ENCODE measurements around the gene FOXD3.

FOXD3 gene

GRCh38 chr1:63323865-63324778 lies 1.8 kb downstream of the FOXD3 start:
- Histone ChIP-seq H3K9me3 (ENCODE audit: low read depth, low read length) (no peaks in the 10 kb centered on the region), H3K27ac (no peak overlapping the region), H3K9ac (ENCODE audit: insufficient read length) (no peak overlapping the region), H3K36me3 (ENCODE audit: insufficient read depth, low read length) (no peaks in the 10 kb centered on the region), H3K4me3 (peak overlapping the region; percentile 92)
- DNase-seq (ENCODE audit: low read depth, low spot score), result no peak
- TF ChIP-seq POLR2AphosphoS5 (IDR thresholded peaks at IDR 0.05; ENCODE audit: borderline replicate concordance, low read depth, low read length), result no peak
- no peak for TF ChIP-seq EZH2 (IDR thresholded peaks at IDR 0.05)

DNA sequence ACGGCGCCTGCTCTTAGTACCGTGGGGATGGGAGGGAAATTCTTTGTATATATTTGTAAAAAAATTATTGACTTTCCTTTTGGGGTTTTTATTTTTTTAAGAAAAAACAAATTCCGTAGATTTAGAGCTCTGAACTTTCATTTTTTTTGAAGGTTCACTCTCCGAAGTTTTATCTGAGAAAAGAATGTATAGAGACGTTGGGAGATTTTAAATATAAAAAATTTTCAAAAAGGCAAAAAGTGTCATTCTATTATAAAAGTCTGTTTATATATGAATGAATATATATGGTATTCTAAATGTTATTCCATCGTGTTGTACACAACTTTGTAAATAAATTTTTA lies 2.4 kb downstream of the FOXD3 start:
- peak overlapping the region; percentile 92; the same call in 1 of the 2 replicates for H3K4me3 ChIP-seq

DNA sequence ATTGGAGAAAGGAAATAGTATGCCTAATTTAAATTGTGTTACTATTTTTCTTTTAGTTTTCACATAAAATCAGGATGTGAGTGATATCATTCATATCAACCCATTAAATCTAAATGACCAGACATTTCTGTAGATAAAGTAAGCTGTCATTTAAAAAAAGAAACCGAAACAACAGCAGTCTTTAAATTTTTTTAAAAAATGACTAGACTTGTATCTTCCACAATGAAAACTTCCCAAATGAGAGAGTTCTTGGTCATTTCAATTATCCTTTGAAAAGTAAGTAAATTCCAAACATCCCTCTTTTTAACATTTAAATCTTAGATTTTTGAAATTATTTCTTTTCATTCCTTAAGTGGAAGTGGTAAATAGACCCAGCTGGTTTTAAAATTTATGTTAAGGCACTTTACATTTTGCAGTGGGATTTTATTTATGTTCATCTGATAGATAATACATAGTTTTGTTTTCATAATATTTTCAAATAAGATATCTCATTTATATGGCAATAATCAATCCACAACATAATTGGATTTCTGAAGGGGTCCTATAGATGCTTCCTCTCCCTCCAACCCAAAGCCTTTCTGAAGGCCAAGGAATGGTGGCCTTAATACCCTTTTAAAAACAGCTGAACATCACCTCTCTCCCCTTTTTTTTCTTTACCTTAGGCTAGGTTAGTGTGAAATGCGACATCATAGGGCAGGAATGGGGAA lies 3.1 kb downstream of the FOXD3 start:
- no peak for TF ChIP-seq POLR2AphosphoS5 (IDR thresholded peaks at IDR 0.05; ENCODE audit: borderline replicate concordance, low read depth, low read length)
- Histone ChIP-seq H3K27ac (no peak overlapping the region), H3K4me3 (no peak overlapping the region), H3K9ac (ENCODE audit: insufficient read length) (no peak overlapping the region), H3K9me3 (ENCODE audit: low read depth, low read length) (no peaks in the 10 kb centered on the region), H3K36me3 (ENCODE audit: insufficient read depth, low read length) (no peaks in the 10 kb centered on the region)
- no peak for DNase-seq (ENCODE audit: low read depth, low spot score)

More for the DNA sequence above, 2.4 kb downstream of the FOXD3 start:
- no peak for DNase-seq (ENCODE audit: low read depth, low spot score)
- H3K27ac ChIP-seq, result no peak overlapping the region
- no peak overlapping the region for H3K9ac ChIP-seq (ENCODE audit: insufficient read length)
- TF ChIP-seq POLR2AphosphoS5 (IDR thresholded peaks at IDR 0.05; ENCODE audit: borderline replicate concordance, low read depth, low read length), result no peak
- TF ChIP-seq EZH2 (IDR thresholded peaks at IDR 0.05), result no peak
- TF ChIP-seq FOXP2 (optimal IDR thresholded peaks at IDR 0.05; ENCODE audit: control extremely low read depth, extremely low read length, insufficient read depth), result no peak
- H3K9me3 ChIP-seq (ENCODE audit: low read depth, low read length), result no peaks in the 10 kb centered on the region
- no peaks in the 10 kb centered on the region for H3K36me3 ChIP-seq (ENCODE audit: insufficient read depth, low read length)

- no peak overlapping the region for H3K27ac ChIP-seq
- no peak overlapping the region for H3K4me3 ChIP-seq
- no peaks in the 10 kb centered on the region for H3K9me3 ChIP-seq (ENCODE audit: low read depth, low read length)
- TF ChIP-seq FOXP2 (optimal IDR thresholded peaks at IDR 0.05; ENCODE audit: control extremely low read depth, extremely low read length, insufficient read depth) (no peak), EZH2 (IDR thresholded peaks at IDR 0.05) (no peak), POLR2AphosphoS5 (IDR thresholded peaks at IDR 0.05; ENCODE audit: borderline replicate concordance, low read depth, low read length) (no peak)
- no peak for DNase-seq (ENCODE audit: low read depth, low spot score)
- no peak overlapping the region for H3K9ac ChIP-seq (ENCODE audit: insufficient read length)
- no peaks in the 10 kb centered on the region for H3K36me3 ChIP-seq (ENCODE audit: insufficient read depth, low read length)
Observed at GRCh38 chr1:63326106-63326472, 3.7 kb downstream of the FOXD3 start.

DNA sequence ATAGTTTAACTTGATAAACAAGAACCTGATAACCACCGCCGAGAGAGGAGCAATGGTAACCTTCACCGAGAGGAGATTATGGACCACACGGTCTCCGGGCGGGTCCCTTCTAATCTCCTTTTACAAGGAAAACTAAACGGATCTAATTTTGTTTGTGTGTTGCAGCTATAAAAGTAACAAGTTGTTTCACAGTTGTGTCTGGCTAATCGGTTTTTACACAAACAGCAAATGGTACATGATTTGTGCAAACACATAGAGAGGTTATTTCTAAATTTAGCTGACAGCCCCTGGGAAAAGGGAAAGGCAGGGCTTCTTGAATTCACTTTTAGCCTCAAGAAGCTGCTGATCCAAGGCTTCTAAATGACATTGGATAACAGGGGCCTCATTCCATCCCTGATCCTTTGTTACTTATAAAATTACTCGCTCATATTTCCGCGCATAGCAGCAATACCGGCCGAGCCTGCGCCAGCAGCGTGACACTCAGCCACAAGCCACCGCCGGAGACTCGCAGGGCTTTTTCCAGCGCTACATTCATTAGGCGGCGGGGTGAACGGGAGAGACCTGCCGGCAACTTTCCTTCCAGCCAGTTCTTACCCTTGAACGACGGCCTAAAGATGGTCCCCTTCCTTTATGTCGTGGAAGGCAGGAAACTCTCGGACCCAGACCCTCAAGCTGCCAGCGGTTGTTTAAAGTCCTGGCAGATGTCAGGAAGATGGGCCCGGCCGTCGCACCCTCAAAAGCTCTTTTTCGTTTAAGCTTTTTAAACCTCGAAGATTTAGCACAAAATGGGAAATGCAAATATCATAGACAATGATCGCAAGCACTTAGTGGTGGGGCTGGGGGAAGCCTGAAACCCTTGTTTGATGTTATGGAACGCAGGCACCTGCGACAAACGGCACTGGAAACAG lies 4.4 kb downstream of the FOXD3 start:
- DNase-seq (ENCODE audit: low read depth, low spot score), result no peak
- Histone ChIP-seq H3K9me3 (ENCODE audit: low read depth, low read length) (no peaks in the 10 kb centered on the region), H3K27ac (no peak overlapping the region), H3K36me3 (ENCODE audit: insufficient read depth, low read length) (no peaks in the 10 kb centered on the region), H3K4me3 (no peak overlapping the region), H3K9ac (ENCODE audit: insufficient read length) (no peak overlapping the region)
- TF ChIP-seq FOXP2 (optimal IDR thresholded peaks at IDR 0.05; ENCODE audit: control extremely low read depth, extremely low read length, insufficient read depth), result no peak
- TF ChIP-seq EZH2 (IDR thresholded peaks at IDR 0.05), result no peak
- TF ChIP-seq POLR2AphosphoS5 (IDR thresholded peaks at IDR 0.05; ENCODE audit: borderline replicate concordance, low read depth, low read length), result no peak

DNA sequence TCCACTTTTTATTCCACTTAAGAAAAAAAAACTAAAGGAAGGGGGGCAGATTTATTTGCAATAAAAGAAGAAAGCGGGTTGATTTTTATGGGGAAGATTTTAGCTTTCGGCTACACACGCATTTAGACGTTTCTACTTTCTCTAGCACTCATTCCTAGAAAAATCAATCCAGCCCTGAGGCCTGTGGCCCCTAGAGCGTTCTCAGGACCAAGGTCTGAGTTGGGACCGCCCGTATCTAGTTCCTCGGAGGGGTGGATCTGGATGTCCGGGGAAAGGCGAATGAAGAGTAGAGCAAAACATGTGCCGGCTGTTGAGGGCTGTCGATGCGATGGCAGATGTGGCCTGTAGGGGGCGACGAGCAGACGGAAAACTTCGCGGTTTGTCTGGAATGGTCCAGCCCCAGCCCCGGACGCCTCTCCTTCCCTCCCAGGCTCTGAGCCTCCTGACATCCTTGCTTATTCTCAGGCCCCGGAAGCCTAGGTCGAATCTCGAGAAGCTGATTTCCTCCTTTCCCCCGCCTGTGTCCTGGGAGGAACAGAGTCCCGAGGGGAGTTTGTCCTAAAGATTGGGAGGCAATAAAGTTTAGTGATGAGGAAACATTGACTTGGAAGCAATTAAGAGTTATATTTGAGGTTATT lies 5.2 kb downstream of the FOXD3 start:
- no peaks in the 10 kb centered on the region for H3K36me3 ChIP-seq (ENCODE audit: insufficient read depth, low read length)
- H3K9me3 ChIP-seq (ENCODE audit: low read depth, low read length), result no peaks in the 10 kb centered on the region
- H3K27ac ChIP-seq, result no peak overlapping the region
- no peak for DNase-seq (ENCODE audit: low read depth, low spot score)
- no peak overlapping the region for H3K9ac ChIP-seq (ENCODE audit: insufficient read length)
- no peak overlapping the region for H3K4me3 ChIP-seq
- TF ChIP-seq FOXP2 (optimal IDR thresholded peaks at IDR 0.05; ENCODE audit: control extremely low read depth, extremely low read length, insufficient read depth), result no peak
- no peak for TF ChIP-seq POLR2AphosphoS5 (IDR thresholded peaks at IDR 0.05; ENCODE audit: borderline replicate concordance, low read depth, low read length)
- no peak for TF ChIP-seq EZH2 (IDR thresholded peaks at IDR 0.05)

DNA sequence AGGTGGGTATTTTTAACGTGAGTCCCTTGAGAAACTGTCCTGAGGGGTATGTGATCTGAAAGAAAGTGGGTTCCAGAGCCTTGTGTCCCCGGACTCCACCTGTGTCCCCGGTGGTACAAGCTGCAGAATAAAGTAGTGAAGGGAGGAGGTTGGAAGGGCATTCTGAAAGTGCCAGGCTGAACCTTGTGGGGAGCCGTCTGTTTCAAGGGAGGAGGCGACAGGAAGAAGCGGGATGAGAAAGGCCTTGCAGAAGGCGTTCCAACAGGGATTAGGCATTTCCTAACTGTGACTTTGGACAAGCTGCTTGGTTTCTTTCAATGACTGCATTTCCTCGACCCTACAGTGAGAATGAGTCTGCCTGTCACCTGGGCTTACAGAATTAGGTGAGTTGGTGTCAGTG lies 5.8 kb downstream of the FOXD3 start:
- no peak for DNase-seq (ENCODE audit: low read depth, low spot score)
- no peak overlapping the region for H3K4me3 ChIP-seq

More for the DNA sequence above, 5.8 kb downstream of the FOXD3 start:
- Histone ChIP-seq H3K9ac (ENCODE audit: insufficient read length) (no peak overlapping the region), H3K9me3 (ENCODE audit: low read depth, low read length) (no peaks in the 10 kb centered on the region), H3K27ac (no peak overlapping the region), H3K36me3 (ENCODE audit: insufficient read depth, low read length) (no peaks in the 10 kb centered on the region)
- no peak for TF ChIP-seq FOXP2 (optimal IDR thresholded peaks at IDR 0.05; ENCODE audit: control extremely low read depth, extremely low read length, insufficient read depth)
- TF ChIP-seq EZH2 (IDR thresholded peaks at IDR 0.05), result no peak
- no peak for TF ChIP-seq POLR2AphosphoS5 (IDR thresholded peaks at IDR 0.05; ENCODE audit: borderline replicate concordance, low read depth, low read length)

Measured in SK-N-MC (cell line).